Stimulated activated CD4-positive, alpha-beta T cell treated with anti-CD3 and anti-CD28 coated beads, Interleukin-1b, Interleukin-23, amount 100 ng/mL, for 48 hours (primary cell): ENCODE results near the gene CCDC57.
"Not testable (repeated sequence)": the region's sequence is repeated elsewhere in the genome, so short reads cannot be mapped to it uniquely, and the experiment has no call there.

Experiments used
- DNase-seq: peaks from one replicate; pipeline ENCODE4 v3.0.0-alpha.2; 2020

Gene CCDC57

GRCh38 chr17:82175201-82175600, 37.4 kb downstream of the CCDC57 start:
- DNase-seq = no peak

- DNase-seq = not testable (repeated sequence)
Observed at GRCh38 chr17:82174042-82174857, 38.4 kb downstream of the CCDC57 start.

DNA sequence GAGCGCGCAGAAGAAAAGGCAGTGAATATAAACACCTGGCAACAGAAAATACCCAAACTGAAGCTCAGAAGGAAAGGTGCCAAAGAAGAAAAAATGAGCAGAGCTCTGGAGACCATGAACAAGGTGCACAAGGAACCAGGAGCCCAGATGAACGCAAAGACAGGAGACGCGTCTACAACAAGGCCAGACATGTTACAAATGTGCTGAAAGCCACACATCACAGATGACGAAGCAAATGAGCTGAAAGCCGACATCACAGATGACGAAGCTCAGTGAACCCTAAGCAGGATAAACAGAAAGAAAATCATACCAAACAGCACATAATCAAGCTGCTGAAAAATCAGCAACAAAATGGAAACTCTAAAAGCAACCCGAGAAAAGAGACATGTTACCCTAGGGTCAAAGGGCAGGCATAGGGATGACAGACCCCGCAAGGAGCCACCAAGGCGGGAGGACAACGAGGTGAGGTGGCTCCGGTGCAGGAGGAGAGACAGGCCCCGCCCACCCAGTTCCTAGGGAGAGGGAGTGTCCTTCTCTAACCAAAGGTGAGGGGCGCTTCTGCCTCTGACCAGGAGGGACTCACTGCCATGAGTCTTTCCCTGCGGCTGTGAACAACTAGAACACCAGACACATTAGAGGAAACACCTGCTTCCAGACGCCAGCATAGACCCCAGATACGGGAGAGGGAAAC, 39.1 kb downstream of the CCDC57 start:
- no peak for DNase-seq

DNA sequence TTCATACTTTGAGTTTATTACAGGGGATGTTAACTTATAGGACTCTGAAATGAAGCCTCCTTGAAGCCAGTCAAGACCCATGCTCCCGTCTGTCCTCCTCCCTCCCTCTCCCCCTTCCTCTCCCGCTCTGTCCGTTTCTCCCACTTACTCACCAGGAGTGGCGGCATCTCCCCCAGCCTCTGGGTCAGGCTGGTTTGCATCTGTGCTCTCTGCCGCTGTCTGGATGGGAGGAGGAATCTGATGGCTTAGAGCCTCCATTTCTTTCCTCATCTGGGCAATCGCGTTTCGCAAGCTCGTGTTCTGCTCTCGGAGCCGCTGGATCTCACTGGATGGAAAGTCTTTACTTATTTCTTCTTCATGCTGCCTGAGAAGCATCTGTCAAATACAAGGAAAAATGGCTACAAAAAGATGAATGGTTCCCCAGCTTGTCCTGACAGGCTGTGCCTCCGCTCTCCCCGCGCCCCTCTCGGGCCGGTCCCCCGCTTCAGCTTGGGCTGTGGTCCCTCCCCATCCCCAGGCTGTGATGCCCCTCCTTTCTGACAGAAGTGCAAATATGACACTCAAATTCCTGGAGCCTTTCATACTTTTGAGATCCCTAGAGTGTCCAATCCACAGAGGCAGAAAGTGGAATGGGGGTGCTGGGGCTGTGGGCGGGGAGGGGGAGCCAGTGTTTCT, 40.0 kb downstream of the CCDC57 start:
- no peak for DNase-seq

GRCh38 chr17:82171750-82172375, 40.8 kb downstream of the CCDC57 start:
- no peak for DNase-seq

DNA sequence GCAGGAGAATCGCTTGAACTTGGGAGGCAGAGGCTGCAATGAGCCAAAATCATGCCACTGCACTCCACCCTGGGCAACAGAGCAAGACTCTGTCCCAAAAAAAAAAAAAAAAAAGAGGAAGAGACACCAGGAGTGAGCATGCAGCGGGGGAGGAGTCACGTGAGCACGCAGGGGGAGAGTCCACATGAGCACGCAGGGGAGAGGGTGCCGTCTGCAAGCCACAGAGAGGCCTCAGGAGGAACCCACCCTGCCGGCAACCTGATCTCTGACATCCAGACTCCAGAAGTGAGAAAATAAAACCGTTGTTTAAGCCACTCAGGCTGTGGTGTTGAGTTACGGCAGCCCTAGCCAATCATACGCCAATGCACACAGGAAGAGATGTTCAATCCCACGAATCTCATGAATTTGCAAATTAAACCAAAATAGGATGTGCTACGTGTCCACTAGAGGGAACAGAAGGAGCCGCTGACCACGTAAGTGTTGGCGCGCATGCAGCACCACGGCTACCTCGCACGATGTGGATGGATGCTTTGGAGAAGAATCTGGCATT, 42.2 kb downstream of the CCDC57 start:
- DNase-seq = no peak

GRCh38 chr17:82168568-82168967, 44.1 kb downstream of the CCDC57 start:
- no peak for DNase-seq

DNA sequence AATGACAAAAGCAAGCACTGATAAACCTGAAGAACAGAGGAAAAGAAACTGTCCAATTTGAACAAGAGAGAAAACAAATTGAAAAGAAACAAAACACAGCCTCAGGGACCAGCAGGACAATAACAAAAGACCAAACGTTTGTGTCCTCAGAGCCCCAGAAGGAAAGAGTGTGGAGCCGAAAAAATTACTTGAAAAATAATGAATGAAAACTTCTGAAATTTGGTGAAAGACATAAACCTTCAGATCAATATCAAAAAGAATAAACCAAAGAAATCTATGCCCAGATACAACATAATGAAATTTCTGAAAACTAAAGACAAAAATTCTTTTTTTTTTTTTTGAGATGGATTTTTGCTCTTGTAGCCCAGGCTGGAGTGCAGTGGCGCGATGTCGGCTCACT, 45.6 kb downstream of the CCDC57 start:
- DNase-seq = no peak

DNA sequence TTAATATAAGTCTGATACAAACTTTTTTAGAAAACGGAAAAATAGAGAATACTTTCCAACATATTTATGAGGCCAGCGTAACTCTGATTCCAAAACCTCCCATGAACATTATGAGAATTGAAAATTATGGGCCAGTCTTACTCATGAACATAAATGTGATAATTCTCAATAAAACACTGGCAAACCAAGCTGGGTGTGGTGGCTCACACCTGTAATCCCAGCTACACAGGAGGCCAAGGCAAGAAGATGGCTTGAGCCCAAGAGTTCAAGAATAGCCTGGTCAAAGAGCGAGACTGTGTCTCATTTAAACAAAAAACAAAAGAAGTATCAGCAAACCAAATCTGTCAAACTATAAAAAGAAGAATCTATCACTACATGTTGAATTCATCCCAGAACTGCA, 47.8 kb downstream of the CCDC57 start:
- no peak for DNase-seq

GRCh38 chr17:82161216-82161615, 51.4 kb downstream of the CCDC57 start:
- DNase-seq = no peak

GRCh38 chr17:82160075-82160474, 52.6 kb downstream of the CCDC57 start:
- no peak for DNase-seq

DNA sequence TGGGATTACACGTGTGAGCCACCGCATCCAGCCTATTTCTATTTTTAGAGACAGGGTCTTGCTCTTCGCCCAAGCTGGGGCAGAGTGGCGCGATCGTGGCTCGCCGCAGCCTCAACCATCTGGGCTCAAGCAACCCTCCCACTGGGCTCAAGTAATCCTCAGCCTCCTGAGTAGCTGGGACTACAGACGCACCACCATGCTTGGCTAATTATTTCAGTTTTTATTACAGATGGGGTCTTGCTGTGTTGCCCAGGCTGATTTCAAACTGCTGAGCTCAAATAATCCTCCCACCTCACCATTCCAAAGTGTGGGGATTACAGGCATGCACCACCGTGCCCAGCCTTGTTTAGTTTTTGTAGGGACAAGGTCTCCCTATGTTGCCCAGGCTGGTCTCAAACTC, 53.8 kb downstream of the CCDC57 start:
- no peak for DNase-seq

DNA sequence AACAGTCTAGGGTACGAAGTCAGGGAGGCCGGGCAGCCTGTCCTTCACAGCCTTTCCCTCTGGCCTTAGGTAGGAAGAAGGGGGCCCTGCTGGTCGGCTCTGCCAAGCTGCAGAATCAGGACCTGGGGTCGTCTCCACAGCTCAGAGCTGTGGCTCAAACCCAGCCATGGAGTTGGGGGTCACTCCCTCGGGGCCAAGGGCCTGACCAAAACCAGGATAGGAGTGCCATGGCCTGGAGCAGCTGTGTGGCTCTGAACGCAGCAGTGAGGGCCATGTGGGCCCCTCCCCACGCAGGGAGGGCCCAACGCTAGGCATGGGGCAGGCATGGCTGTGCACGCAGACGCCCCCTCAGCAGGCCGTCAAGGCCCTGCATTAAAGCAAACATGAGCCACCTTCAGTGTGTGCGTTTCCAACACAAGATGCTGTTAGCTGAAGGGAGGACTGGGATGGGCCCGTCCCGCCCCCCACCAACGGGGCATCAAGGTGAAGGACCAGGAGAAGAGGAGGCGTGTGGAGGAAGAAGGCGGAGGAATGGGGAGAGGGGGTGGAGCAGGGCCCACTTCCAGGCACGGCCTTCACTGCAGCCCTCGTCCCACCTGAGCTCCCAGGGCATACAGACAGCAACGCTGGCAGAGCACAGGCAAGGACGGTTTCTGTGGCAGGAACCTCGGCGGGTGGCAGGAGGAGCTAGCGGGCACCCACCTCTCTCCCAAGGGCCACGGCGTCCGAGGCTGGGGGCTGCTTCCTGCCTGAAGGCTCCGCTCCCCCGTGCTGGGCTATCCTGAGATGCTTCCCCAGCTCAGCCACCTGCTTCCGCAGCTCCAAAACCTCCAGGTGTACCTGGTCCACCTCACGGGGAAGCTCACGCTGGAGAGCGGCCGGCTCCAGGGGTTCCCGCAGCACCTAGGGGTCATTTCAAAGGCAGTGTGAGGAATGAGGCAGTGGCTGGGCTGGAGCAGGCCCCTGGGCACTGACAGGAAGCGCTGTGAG, 55.3 kb downstream of the CCDC57 start:
- DNase-seq = no peak

DNA sequence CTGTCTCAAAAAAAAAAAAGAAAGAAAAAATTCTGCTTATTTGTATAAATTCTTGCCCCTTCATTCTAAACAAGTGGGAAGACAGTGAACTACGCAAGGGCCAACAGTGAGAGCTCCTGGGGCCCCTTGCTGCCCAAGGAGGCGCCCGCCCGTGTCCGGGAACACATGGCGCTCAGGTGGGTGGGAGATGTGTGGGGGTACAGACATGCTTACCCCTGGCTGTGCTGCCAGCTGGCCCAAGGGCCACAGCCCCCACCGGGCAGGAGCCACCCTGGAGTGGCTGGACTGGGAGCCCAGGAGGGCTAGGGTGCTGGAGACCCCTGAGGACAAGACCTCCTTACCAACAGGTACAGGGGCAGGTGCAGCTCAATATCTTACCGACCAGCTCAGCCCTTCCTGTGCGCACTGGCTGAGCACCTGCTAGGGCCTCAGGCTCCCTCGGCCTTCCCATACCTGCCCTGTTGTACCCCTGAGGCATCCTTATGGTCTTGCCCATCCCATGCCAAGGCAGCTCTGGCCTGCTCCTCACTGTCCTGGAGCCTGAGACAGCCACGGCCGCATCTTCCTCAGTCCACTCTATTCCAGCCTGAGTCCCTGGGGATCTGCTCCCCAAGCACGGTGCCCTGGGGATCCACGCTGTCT, 56.2 kb downstream of the CCDC57 start:
- DNase-seq = no peak

DNA sequence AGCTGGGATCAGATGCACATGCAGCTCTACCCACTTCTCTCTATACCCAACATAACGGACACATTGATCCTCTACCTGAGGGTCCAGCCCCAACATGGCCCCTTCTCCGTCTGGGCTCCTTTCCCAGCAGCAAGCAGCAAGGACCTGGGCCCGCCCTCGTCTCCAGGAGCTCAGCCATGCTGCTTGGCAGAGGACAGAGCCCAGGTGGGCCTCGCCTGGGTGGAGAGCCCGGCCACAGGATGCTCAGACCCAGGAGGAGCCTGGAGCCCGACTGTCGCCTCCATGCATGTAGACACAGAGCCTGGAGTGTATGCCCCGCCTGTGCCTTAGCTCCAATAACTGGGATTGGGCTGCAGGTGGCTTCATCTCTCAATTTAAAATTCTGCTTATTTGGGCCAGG, 57.0 kb downstream of the CCDC57 start:
- no peak for DNase-seq

DNA sequence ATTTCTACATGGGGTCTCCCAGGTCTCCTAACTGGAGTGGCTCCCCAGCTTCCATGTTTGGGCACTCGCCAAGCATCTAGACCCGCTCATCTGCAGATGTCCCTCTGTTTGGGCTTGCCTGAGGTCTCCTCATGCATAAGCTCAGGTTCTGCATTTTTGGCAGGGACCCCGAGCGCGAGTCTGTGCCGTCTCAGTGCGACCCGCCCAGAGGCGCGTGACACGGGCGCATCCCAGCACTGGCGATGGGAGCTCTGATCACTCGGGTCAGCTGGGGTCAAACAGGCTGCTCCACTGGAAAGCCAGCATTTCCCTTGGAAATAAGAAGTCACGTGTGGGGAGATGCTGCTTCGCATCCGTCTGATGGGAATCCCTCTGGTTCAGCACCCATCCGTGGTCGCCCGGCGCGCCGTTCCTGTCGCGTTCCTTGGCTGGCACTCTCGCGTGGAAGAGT, 57.7 kb downstream of the CCDC57 start:
- no peak for DNase-seq

DNA sequence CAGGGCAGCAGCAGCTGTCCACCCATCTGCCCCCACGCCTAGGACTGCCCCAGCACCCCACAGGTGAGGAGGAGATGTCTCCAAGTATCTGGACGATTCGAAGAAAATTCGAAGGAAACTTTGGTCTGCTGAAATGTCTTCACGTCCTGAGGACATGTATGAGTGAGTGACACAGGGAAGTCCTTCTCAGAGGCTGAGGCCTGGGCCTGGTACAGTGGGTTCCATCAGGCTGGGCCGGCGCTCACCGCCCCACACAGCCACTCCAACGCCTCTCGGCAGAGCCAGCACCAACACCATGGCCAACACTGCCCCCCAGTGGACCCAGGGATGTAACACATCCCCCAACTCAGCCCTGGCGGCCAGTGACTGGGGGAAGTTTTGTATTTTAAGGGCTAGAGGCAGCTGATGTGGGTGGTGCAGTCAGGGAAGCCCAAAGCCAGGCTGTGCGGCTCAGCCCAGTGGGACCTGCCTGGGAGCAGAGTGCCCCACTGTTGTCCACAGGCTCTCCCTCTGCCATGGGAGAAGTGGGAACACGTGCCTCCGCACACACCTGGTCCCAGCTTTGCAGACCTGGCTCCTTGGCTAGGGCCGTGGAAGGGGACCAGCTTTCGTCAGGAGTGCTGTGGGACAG, 58.8 kb downstream of the CCDC57 start:
- DNase-seq = peak; percentile 80

GRCh38 chr17:82153295-82153691, 59.3 kb downstream of the CCDC57 start:
- DNase-seq = no peak

- DNase-seq = no peak
Observed at GRCh38 chr17:82152556-82153294, 59.9 kb downstream of the CCDC57 start.

DNA sequence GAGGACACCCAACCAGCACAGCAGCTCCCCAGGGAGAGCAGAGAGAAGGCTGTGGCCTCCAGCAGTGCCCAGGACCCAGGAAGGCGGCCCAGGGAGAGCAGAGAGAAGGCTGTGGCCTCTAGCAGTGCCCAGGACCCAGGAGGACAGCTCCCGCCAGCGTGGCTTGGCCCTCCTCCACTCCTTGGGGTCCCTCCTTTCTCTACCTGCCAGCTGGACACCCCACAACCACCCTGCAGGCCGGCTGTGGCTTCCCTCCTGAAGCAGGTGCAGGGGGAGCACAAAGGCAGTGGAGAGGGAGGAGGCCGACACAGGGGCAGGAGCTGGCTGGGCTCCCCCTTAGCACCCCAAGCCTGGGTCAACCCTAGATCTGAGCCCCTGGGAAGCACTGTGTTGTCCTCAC, 60.5 kb downstream of the CCDC57 start:
- no peak for DNase-seq
